OCI-LY7 (cell line): ENCODE data around the gene ZBED4. TPM values are rescaled to one million over a fixed set of nuclear protein-coding genes. Genes with fewer than 3 reads are reported as not detected.

Experiments
- BruUV-seq: library from RNA; stranded (reverse); fragments of 400-500 nt; replicated peaks from 2 replicates; lab custom pipeline; 2021; lab: Mats Ljungman, UMichigan
- CTCF ChIA-PET: fragments of 300-600 bp; sonication (Branson Sonifier 250); formaldehyde crosslinking; loops from one replicate; lab custom pipeline; 2022; ENCODE audit warnings: antibody characterized with exemption; ENCODE audit not compliant: unreplicated experiment; lab: Charles Lee
- POLR2A ChIA-PET: fragments of 300-600 bp; sonication (Branson Sonifier 250); formaldehyde crosslinking; loops from one replicate; lab custom pipeline; 2022; ENCODE audit warnings: antibody characterized with exemption; lab: Charles Lee
- DNase-seq: peaks from one replicate; pipeline ENCODE4 v3.0.0-alpha.2; 2015; ENCODE audit warnings: low spot score
- H2AFZ ChIP-seq: fragments of 200-600 bp; sonication (generic), shearing (Covaris generic); 2 replicates; pipeline ENCODE4 v1.6.1; 2014; ENCODE audit warnings: mild to moderate bottlenecking, antibody characterized with exemption, low read length, moderate library complexity
- H3K27ac ChIP-seq: fragments of 200-600 bp; sonication (generic); 2 replicates; pipeline ENCODE4 v1.5.1; 2014; ENCODE audit warnings: mixed run types, low read depth, mild to moderate bottlenecking, moderate library complexity, low read length, inconsistent platforms; ENCODE audit not compliant: poor library complexity, severe bottlenecking
- H3K36me3 ChIP-seq: fragments of 200-600 bp; sonication (generic); 2 replicates; pipeline ENCODE4 v1.6.1; 2014; ENCODE audit warnings: mild to moderate bottlenecking, antibody characterized with exemption, low read length, moderate library complexity, mixed read lengths; ENCODE audit not compliant: insufficient read depth
- H3K4me1 ChIP-seq: fragments of 200-600 bp; sonication (generic); 2 replicates; pipeline ENCODE4 v1.5.1; 2014; ENCODE audit warnings: mild to moderate bottlenecking, low read length; ENCODE audit not compliant: insufficient read depth, poor library complexity, severe bottlenecking
- H3K4me2 ChIP-seq: fragments of 200-600 bp; sonication (generic); 2 replicates; pipeline ENCODE4 v1.6.1; 2014; ENCODE audit warnings: mild to moderate bottlenecking, low read length
- H3K4me3 ChIP-seq: fragments of 200-600 bp; sonication (generic); 2 replicates; pipeline ENCODE4 v1.5.1; 2014; ENCODE audit warnings: mild to moderate bottlenecking, low read depth, low read length; ENCODE audit not compliant: poor library complexity, severe bottlenecking
- H3K79me2 ChIP-seq: fragments of 200-600 bp; sonication (generic); 2 replicates; pipeline ENCODE4 v1.6.1; 2016; ENCODE audit warnings: low read depth, mild to moderate bottlenecking, low read length, moderate library complexity, mixed read lengths; ENCODE audit not compliant: insufficient read depth
- H3K9me2 ChIP-seq: fragments of 200-600 bp; sonication (generic); 2 replicates; pipeline ENCODE4 v1.6.1; 2016; ENCODE audit warnings: mild to moderate bottlenecking, low read length, mixed read lengths; ENCODE audit not compliant: insufficient read depth
- H3K9me3 ChIP-seq: fragments of 200-600 bp; sonication (generic); 2 replicates; pipeline ENCODE4 v1.6.1; 2014; ENCODE audit warnings: mild to moderate bottlenecking, mixed run types, low read length, mixed read lengths
- H4K20me1 ChIP-seq: fragments of 200-600 bp; sonication (generic); 2 replicates; pipeline ENCODE4 v1.6.1; 2014; ENCODE audit warnings: mild to moderate bottlenecking, antibody characterized with exemption, low read length, moderate library complexity, mixed read lengths; ENCODE audit not compliant: insufficient read depth
- EZH2phosphoT487 ChIP-seq: fragments of 200-600 bp; sonication (generic); IDR thresholded peaks from 2 replicates; pipeline ENCODE4 v1.6.1; 2018; ENCODE audit warnings: low read depth, borderline replicate concordance, mild to moderate bottlenecking, mixed run types, antibody characterized with exemption, low read length, moderate library complexity, mixed read lengths
- intact Hi-C: fragments of 100-400 bp; cut with micrococcal nuclease; formaldehyde crosslinking; loops from one replicate; pipeline ENCODE4 v1.10.0; 2022; ENCODE audit not compliant: unreplicated experiment
- total RNA-seq, 2 experiments: library from RNA; depleted of rRNA in 1 of 2; stranded (reverse); fragments of >200 nt in 1 of 2; shearing (Covaris generic) in 1 of 2; gene quantifications; 2 replicates each; pipeline ENCODE4 v1.2.3, GENCODE V29; 2014 to 2022
- TF ChIP-seq, protein P1 (sequence below): fragments of 200-600 bp; sonication (generic); conservative IDR thresholded peaks from 2 replicates; pipeline ENCODE4 v1.5.1; 2014; ENCODE audit warnings: mild to moderate bottlenecking, antibody characterized with exemption, low read length, moderate library complexity, mixed read lengths

The ZBED4 gene
- total RNA-seq, 2 experiments from 2014 or later: 30.4 to 31.6 TPM

GRCh38 chr22:49873228-49873940 is 19.7 kb downstream of the ZBED4 start:
- DNase-seq: no peak
- intact Hi-C loops: no loop called here
- Histone ChIP-seq H3K4me1 (no peaks in the 10 kb centered on the region), H4K20me1 (no peaks in the 10 kb centered on the region), H3K4me2 (no peak overlapping the region), H3K9me2 (no peaks in the 10 kb centered on the region), H3K79me2 (peaks cover 70% of the 10 kb centered on the region), H2AFZ (no peak overlapping the region), H3K4me3 (no peak overlapping the region), H3K9me3 (peaks cover 14% of the 10 kb centered on the region; the same call in 1 of the 2 replicates), H3K36me3 (peaks cover 47% of the 10 kb centered on the region), H3K27ac (no peak overlapping the region)
- TF ChIP-seq EZH2phosphoT487: no peak
- TF ChIP-seq, protein P1, sequence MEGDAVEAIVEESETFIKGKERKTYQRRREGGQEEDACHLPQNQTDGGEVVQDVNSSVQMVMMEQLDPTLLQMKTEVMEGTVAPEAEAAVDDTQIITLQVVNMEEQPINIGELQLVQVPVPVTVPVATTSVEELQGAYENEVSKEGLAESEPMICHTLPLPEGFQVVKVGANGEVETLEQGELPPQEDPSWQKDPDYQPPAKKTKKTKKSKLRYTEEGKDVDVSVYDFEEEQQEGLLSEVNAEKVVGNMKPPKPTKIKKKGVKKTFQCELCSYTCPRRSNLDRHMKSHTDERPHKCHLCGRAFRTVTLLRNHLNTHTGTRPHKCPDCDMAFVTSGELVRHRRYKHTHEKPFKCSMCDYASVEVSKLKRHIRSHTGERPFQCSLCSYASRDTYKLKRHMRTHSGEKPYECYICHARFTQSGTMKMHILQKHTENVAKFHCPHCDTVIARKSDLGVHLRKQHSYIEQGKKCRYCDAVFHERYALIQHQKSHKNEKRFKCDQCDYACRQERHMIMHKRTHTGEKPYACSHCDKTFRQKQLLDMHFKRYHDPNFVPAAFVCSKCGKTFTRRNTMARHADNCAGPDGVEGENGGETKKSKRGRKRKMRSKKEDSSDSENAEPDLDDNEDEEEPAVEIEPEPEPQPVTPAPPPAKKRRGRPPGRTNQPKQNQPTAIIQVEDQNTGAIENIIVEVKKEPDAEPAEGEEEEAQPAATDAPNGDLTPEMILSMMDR: no peak
- ChIA-PET CTCF (no interaction called here), POLR2A (interaction anchor here (0.7 kb wide), 1 partner anchor 87 kb away, joined by 4 read pairs; no protein-coding TSS in a partner anchor)
- no TSS peak for BruUV-seq

DNA sequence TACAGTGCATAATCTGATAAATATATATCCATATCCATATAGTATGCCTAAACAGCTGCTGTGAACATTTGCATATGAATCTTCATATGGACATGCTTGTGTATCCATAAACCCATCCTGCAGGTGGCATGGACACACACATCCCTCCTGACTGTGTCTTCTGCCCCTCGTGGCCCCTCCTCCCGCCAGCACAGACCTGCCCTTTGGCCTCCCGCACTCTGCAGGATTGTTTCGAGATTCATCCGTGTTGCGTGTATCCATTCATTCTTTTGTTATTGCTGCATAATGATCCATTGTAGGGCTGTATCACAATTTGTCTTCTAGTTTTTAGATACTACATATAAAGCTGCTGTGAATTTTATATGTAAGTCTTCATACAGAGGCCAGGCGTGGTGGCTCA is 24.0 kb downstream of the ZBED4 start:
- BruUV-seq: no TSS peak
- CTCF ChIA-PET: no interaction called here
- H3K9me3 ChIP-seq: no peaks in the 10 kb centered on the region
- POLR2A ChIA-PET: interaction anchor here (0.6 kb wide), 1 partner anchor 99 kb away, joined by 3 read pairs; no protein-coding TSS in a partner anchor
- H2AFZ ChIP-seq: no peak overlapping the region
- H3K79me2 ChIP-seq: peaks cover 59% of the 10 kb centered on the region; the same call in 1 of the 2 replicates
- no peaks in the 10 kb centered on the region for H4K20me1 ChIP-seq
- no peak overlapping the region for H3K27ac ChIP-seq
- intact Hi-C loops: no loop called here
- no peak overlapping the region for H3K4me3 ChIP-seq
- TF ChIP-seq, protein P1: no peak
- TF ChIP-seq EZH2phosphoT487: no peak
- no peak for DNase-seq
- no peaks in the 10 kb centered on the region for H3K9me2 ChIP-seq
- no peaks in the 10 kb centered on the region for H3K4me1 ChIP-seq
- H3K36me3 ChIP-seq: peaks cover 37% of the 10 kb centered on the region
- H3K4me2 ChIP-seq: no peak overlapping the region

DNA sequence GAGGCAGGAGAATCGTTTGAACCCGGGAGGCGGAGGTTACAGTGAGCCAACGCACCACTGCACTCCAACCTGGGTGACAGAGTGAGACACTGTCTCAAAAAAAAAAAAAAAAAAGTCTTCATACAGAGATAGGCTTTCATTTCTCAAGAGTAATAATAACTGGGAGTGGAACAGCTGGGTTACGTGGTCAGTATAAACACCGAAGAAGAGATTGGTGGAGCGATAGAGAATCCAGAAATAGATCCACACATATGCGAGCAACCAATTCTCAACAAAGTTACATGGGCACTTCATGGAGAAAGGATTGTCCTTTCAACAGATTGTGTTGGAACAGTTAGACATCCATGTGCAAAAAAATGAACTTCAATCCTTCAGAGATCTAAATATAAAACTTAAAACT is 24.6 kb downstream of the ZBED4 start:
- H3K36me3 ChIP-seq: peaks cover 42% of the 10 kb centered on the region
- TF ChIP-seq, protein P1: no peak
- no peak for TF ChIP-seq EZH2phosphoT487
- no peak overlapping the region for H3K27ac ChIP-seq
- no peaks in the 10 kb centered on the region for H3K9me2 ChIP-seq
- no peak for DNase-seq
- H3K4me2 ChIP-seq: no peak overlapping the region
- H4K20me1 ChIP-seq: no peaks in the 10 kb centered on the region
- ChIA-PET CTCF (no interaction called here), POLR2A (no interaction called here)
- peaks cover 60% of the 10 kb centered on the region; the same call in 1 of the 2 replicates for H3K79me2 ChIP-seq
- no peaks in the 10 kb centered on the region for H3K9me3 ChIP-seq
- H2AFZ ChIP-seq: no peak overlapping the region
- H3K4me3 ChIP-seq: no peak overlapping the region
- intact Hi-C loops: no loop called here
- no peaks in the 10 kb centered on the region for H3K4me1 ChIP-seq
- no TSS peak for BruUV-seq
